GM12878 (cell line): ENCODE measurements around the gene TBC1D26. TPM values are rescaled to one million over a fixed set of nuclear protein-coding genes. Genes with fewer than 3 reads are reported as not detected.
"Not testable (repeated sequence)": the region's sequence is repeated elsewhere in the genome, so short reads cannot be mapped to it uniquely, and the experiment has no call there.

Experiments
- ATAC-seq: fragments of 200-7000 bp; cut with Tn5 transposase; 3 replicates; pipeline ENCODE4 v1.9.1; 2020; ENCODE audit warnings: mild to moderate bottlenecking, moderate library complexity
- BruUV-seq: library from RNA; stranded (reverse); fragments of 400-500 nt; replicated peaks from 2 replicates; lab custom pipeline; 2021; lab: Mats Ljungman, UMichigan
- CTCF ChIA-PET: fragments of 300-600 bp; sonication (Branson Sonifier 250); formaldehyde crosslinking; extraction: SDS; loops from one replicate; lab custom pipeline; 2021; ENCODE audit warnings: inconsistent platforms; lab: Yijun Ruan, JAX
- POLR2A ChIA-PET: fragments of 350-600 bp; formaldehyde crosslinking; extraction: SDS; loops from one replicate; lab custom pipeline; 2021; ENCODE audit warnings: inconsistent platforms; lab: Charles Lee
- RAD21 ChIA-PET: fragments of 300-600 bp; sonication (Branson Sonifier 250); formaldehyde crosslinking; loops from one replicate; lab custom pipeline; 2023; ENCODE audit warnings: antibody characterized with exemption; ENCODE audit not compliant: unreplicated experiment; lab: Charles Lee
- SMC1A ChIA-PET: fragments of 300-600 bp; sonication (Branson Sonifier 250); formaldehyde crosslinking; loops from one replicate; lab custom pipeline; 2023; ENCODE audit not compliant: unreplicated experiment, uncharacterized antibody; lab: Charles Lee
- DNase-seq: peaks from one replicate; pipeline ENCODE4 v3.0.0-alpha.2; 2011; ENCODE audit warnings: low read depth, low spot score
- FAIRE-seq: peaks from 3 replicates; lab custom pipeline; 2011; peaks lifted over from hg19 to GRCh38; lab: Jason Lieb, UNC
- H2AFZ ChIP-seq: 2 replicates; pipeline ENCODE4 v1.6.0; 2011; ENCODE audit warnings: low read depth, low read length, control low read depth; ENCODE audit not compliant: control insufficient read depth
- H3K27ac ChIP-seq: 2 replicates; pipeline ENCODE4 v1.5.1; 2011; ENCODE audit warnings: control low read depth; ENCODE audit not compliant: control insufficient read depth, insufficient read depth
- H3K27me3 ChIP-seq, 2 experiments: replicated peaks in 1 of 2; 2 replicates each; pipeline versions ENCODE4 v1.6.0 to v1.6.1; 2011; ENCODE audit warnings: low read length in 1 of 2; ENCODE audit not compliant: control insufficient read depth in 2 of 2, insufficient read depth in 2 of 2
- H3K36me3 ChIP-seq, 2 experiments: 2 replicates each; pipeline ENCODE4 v1.5.1; 2011; ENCODE audit warnings: low read length in 1 of 2; ENCODE audit not compliant: control insufficient read depth in 2 of 2, insufficient read depth in 2 of 2
- H3K4me1 ChIP-seq: 2 replicates; pipeline ENCODE4 v1.6.1; 2011; ENCODE audit warnings: mild to moderate bottlenecking, low read length, moderate library complexity, mixed read lengths; ENCODE audit not compliant: control insufficient read depth, insufficient read depth
- H3K4me2 ChIP-seq: 2 replicates; pipeline ENCODE4 v1.6.0; 2011; ENCODE audit warnings: control low read depth; ENCODE audit not compliant: control insufficient read depth, insufficient read depth
- H3K4me3 ChIP-seq: fragments of 200-600 bp; sonication (generic); 2 replicates; pipeline ENCODE4 v1.5.1; 2016
- H3K79me2 ChIP-seq: 2 replicates; pipeline ENCODE4 v1.6.0; 2011; ENCODE audit warnings: low read length; ENCODE audit not compliant: control insufficient read depth, insufficient read depth
- H3K9ac ChIP-seq: 2 replicates; pipeline ENCODE4 v1.8.0; 2011; ENCODE audit warnings: low read length, control low read depth, mixed read lengths; ENCODE audit not compliant: control insufficient read depth, insufficient read depth
- H3K9me3 ChIP-seq: replicated peaks from 3 replicates; pipeline ENCODE4 v1.5.1; 2011; ENCODE audit warnings: mild to moderate bottlenecking, low read length; ENCODE audit not compliant: control insufficient read depth, insufficient read depth
- H4K20me1 ChIP-seq: 2 replicates; pipeline ENCODE4 v1.6.0; 2011; ENCODE audit not compliant: control insufficient read depth, insufficient read depth
- GATAD2B ChIP-seq: fragments of 450-650 bp; conservative IDR thresholded peaks from 2 replicates; pipeline ENCODE4 v1.6.1; 2017; ENCODE audit warnings: low read depth, mild to moderate bottlenecking, moderate library complexity
- WGBS: methylation state at CpG from one replicate; pipeline ENCODE4 v1.1.6; 2016; ENCODE audit warnings: low lambda C conversion rate; ENCODE audit not compliant: insufficient replicate concordance, insufficient coverage; ENCODE audit errors: missing lambda C conversion rate; 5-methylcytosine and 5-hydroxymethylcytosine counted together
- in situ Hi-C: fragments of 300-500 bp; cut with MboI; formaldehyde crosslinking; loops from 9 replicates; pipeline ENCODE4 v1.14.3; 2018; ENCODE audit warnings: mixed read lengths
- intact Hi-C: fragments of 100-400 bp; cut with micrococcal nuclease; formaldehyde crosslinking; loops from one replicate; pipeline ENCODE4 v1.14.2; 2022; ENCODE audit not compliant: unreplicated experiment
- polyA plus RNA-seq, 11 experiments: library from polyadenylated mRNA; depleted of rRNA in 4 of 11; unstranded in 6 of 11; stranded (reverse) in 5 of 11; fragments of >200 nt; fragmentation: Nextera tagmentation in 4 of 11; fragmentation: Illumina TruSeq in 1 of 11; extraction: Ambion mirVana in 4 of 11; extraction: Trizol in 1 of 11; gene quantifications; 1 replicate in 1 of 11; 2 replicates in 10 of 11; pipeline versions ENCODE4 v1.2.1 to v1.2.3, GENCODE V29; 2011 to 2016; ENCODE audit warnings: inconsistent platforms in 2 of 11, missing spikeins in 2 of 11, low read depth in 1 of 11
- total RNA-seq, 4 experiments: library from RNA; depleted of rRNA in 3 of 4; stranded (reverse); fragments of >200 nt in 3 of 4; fragmentation: Illumina TruSeq in 1 of 4; extraction: Trizol in 1 of 4; gene quantifications; 2 replicates each; pipeline versions ENCODE4 v1.2.1 to v1.2.3, GENCODE V29; 2013 to 2021

TBC1D26 gene
- total and polyA plus RNA-seq, 10 of the 15 experiments (the other 5 are each of a cell fraction or from before 2014, with no cell fraction given), result 0.07 to 0.10 TPM; not detected in 8

GRCh38 chr17:15783461-15783860, 51.4 kb downstream of the TBC1D26 start (continued):
- TF ChIP-seq GATAD2B, result no peak

- H3K27ac ChIP-seq, H3K27me3 ChIP-seq, in situ Hi-C loops, DNase-seq, H2AFZ ChIP-seq, H3K36me3 ChIP-seq, ATAC-seq, H3K9ac ChIP-seq, H3K4me3 ChIP-seq, BruUV-seq, H3K4me1 ChIP-seq, H4K20me1 ChIP-seq, CTCF ChIA-PET, FAIRE-seq, RAD21 ChIA-PET, H3K9me3 ChIP-seq, H3K4me2 ChIP-seq, intact Hi-C loops, H3K79me2 ChIP-seq, POLR2A ChIA-PET, SMC1A ChIA-PET: not testable (repeated sequence)
- WGBS, result 25% methylated on average over 2 of the region's 2 CpGs
These were observed 52.3 kb downstream of the TBC1D26 start for GRCh38 chr17:15784351-15784750.

- POLR2A ChIA-PET, H3K4me3 ChIP-seq, H3K9me3 ChIP-seq, BruUV-seq, H3K9ac ChIP-seq, H4K20me1 ChIP-seq, in situ Hi-C loops, DNase-seq, RAD21 ChIA-PET, H3K36me3 ChIP-seq, H3K4me2 ChIP-seq, intact Hi-C loops, H3K27me3 ChIP-seq, H3K79me2 ChIP-seq, H2AFZ ChIP-seq, ATAC-seq, SMC1A ChIA-PET, FAIRE-seq, H3K27ac ChIP-seq, H3K4me1 ChIP-seq, CTCF ChIA-PET: not testable (repeated sequence)
- WGBS, result 63% methylated on average over 29 of the region's 29 CpGs
These were observed 55.4 kb downstream of the TBC1D26 start for GRCh38 chr17:15787363-15788075.

- no CpG with 5 or more reads among the region's 2 CpGs for WGBS
- H3K9me3 ChIP-seq, POLR2A ChIA-PET, H3K27me3 ChIP-seq, intact Hi-C loops, RAD21 ChIA-PET, in situ Hi-C loops, FAIRE-seq, DNase-seq, H3K9ac ChIP-seq, H4K20me1 ChIP-seq, ATAC-seq, H2AFZ ChIP-seq, H3K27ac ChIP-seq, H3K36me3 ChIP-seq, H3K4me3 ChIP-seq, H3K4me2 ChIP-seq, BruUV-seq, CTCF ChIA-PET, H3K4me1 ChIP-seq, SMC1A ChIA-PET, H3K79me2 ChIP-seq: not testable (repeated sequence)
These were observed 56.3 kb downstream of the TBC1D26 start for GRCh38 chr17:15788365-15788764.
